Activated CD8-positive, alpha-beta memory T cell treated with anti-CD3 and anti-CD28 coated beads, Interleukin-2, amount 50 U/mL, for 4 hours (primary cell): ENCODE data around the gene LTC4S.
A peak's percentile ranks its signal among the peaks of the same experiment; 100 is the strongest.
"Not testable (repeated sequence)": the region's sequence is repeated elsewhere in the genome, so short reads cannot be mapped to it uniquely, and the experiment has no call there.

ENCODE experiments used
- DNase-seq: peaks from one replicate; pipeline ENCODE4 v3.0.0-alpha.2; 2020

Gene LTC4S

DNA sequence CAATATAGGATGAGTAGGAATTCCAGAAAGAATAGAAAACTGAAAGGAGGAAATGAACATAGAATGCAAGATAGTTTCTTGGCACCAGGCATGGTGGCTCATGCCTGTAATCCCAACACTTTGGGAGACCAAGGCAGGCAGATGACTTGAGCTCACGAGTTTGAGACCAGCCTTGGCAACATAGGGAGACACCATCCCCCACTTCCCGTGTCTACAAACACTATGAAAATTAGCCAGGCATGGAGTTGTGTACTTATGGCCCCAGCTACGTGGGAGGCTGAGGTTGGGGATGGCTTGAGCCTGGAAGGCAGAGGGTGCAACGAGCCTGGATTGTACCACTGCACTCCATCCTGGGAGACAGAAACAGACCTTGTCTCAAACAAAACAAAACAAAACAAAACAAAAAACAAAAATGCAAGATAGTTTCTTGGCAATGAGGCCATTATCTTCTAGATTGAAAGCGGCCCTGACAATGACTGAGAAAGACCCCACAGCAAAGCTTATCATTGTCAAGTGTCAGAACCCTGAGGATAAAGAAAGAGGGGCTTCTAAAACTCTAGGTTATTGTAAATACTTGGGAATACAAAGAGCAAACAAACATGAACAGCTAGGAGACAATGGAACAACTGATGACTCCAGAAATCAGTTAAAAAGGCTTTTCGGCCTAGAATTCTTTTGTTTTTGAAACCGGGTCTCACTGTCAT is 36.1 kb downstream of the LTC4S start:
- DNase-seq, result no peak

DNA sequence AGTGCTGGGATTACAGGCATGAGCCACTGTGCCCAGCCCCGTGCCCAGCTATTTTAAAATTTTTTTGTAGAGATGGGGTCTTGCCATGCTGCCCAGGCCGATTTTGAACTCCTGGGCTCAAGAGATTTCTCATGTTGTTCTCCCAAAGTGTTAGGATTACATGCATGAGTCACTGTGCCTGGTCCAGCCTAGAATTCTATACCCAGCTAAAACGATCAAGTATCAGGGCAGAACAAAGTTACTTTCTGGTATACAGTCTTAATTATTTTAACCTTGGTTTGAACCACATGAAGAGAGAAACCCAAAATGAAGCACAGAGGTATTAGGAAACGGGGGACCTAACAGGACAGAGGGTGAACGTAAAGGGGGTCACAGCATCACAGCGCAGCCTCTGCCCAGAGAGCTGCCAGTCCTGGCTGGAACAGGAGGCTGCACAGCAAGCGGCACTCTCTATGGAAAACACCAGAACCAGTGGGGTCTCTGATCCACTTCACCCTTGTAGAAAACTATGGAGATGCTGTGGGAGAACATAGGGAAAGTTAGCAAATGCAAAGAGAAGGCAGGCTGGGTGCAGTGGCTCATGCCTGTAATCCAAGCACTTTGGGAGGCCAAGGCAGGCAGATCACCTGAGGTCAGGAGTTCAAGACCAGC is 37.2 kb downstream of the LTC4S start:
- no peak for DNase-seq

DNA sequence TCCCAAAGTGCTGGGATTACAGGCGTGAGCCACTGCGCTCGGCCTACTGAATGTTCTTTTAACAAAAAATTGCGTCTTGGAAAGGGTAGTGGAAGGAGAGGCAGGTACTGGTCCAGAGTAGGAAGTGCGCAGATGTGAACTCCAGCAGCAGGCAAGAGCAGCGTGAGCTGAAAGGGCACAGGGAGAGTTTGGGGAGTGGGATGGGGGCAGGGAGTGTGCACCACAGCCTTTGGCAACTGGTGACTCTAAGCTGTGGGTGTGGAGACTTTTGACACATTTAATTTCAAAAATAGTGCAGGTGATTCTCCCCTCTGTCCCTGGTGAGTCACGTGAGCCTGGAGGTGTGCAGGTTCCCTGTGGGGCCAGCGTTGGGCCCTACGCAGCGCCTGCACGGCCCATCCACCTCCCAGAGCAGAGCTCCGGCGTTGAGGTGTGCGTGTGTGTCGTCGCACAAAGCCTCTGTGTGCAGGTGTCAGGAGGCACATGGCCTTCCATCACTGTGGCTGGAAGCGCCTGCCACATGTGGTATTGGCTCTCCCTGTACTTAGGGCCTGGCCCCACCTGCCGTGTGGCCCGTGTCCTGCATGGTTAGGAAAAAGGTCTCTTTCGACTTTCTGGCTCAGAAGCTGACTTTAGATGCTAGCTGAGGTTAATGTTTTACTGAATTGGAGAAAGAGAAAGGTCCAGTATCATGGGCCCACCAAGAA is 38.4 kb downstream of the LTC4S start:
- no peak for DNase-seq

DNA sequence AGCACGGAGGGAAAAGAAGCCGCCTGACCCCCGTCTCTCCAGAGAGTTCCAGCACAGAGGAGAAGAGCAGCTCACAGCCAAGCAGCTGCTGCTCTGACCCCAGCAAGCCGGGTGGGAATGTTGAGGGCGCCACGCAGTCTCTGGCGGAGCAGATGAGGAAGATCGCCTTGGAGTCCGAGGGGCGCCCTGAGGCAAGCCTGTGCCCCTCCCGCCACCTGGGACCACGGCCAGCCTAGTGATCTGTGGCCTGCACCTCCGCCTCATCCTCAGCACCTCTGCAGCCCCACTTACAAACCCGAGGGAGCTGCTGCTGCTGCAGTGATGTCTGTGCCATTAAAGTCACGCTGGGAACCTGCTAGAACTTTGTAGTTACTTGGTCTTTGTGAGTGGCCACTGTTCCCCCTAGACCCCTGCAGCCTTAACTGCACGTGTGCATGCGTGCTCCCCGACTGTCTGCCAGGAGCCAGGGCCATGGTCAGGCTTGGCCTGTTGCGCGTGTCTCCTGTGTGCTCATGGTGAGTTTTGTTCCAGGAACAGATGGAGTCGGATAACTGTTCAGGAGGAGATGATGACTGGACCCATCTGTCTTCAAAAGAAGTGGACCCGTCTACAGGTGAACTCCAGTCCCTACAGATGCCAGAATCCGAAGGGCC is 39.4 kb downstream of the LTC4S start:
- no peak for DNase-seq

DNA sequence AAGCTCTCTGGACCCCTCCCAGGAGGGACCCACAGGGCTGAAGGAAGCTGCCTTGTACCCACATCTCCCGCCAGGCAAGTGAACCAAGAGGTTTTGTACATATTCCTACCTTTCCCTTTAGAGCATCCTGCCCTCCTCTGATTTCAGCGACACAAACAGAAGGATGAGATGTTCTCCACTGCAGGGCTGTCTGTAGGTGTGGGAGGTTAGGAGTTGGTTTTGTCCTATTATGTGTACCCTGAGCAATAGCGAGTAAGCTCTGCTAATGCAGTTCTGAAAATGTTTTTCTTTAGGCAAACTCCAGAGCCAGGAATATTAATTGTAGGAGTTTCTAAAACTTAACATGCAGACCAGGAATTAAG is 39.9 kb downstream of the LTC4S start:
- no peak for DNase-seq

DNA sequence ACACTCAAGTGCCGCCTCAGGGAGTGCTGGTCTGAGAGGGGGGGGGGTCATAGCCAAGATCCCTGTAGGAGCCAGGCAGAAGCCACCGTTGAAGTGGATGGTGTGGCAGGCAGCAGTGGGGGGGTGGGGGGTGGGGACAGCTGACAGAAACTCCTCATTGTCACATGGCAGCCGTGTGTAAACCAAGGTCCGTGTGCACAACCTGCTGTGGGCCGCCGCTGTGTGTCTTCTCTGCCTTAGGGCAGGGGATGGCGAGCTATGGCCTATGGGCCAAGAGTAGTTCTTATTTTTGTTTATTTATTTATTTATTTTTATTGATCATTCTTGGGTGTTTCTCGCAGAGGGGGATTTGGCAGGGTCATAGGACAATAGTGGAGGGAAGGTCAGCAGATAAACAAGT is 40.3 kb downstream of the LTC4S start:
- DNase-seq, result no peak

DNA sequence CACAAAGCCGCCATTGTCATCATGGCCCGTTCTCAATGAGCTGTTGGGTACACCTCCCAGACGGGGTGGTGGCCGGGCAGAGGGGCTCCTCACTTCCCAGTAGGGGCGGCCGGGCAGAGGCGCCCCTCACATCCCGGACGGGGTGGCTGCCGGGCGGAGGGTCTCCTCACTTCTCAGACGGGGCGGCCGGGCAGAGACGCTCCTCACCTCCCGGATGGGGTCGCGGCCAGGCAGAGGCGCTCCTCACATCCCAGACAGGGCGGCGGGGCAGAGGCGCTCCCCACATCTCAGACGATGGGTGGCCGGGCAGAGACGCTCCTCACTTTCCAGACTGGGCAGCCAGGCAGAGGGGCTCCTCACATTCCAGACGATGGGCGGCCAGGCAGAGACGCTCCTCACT is 41.1 kb downstream of the LTC4S start:
- DNase-seq, result not testable (repeated sequence)

DNA sequence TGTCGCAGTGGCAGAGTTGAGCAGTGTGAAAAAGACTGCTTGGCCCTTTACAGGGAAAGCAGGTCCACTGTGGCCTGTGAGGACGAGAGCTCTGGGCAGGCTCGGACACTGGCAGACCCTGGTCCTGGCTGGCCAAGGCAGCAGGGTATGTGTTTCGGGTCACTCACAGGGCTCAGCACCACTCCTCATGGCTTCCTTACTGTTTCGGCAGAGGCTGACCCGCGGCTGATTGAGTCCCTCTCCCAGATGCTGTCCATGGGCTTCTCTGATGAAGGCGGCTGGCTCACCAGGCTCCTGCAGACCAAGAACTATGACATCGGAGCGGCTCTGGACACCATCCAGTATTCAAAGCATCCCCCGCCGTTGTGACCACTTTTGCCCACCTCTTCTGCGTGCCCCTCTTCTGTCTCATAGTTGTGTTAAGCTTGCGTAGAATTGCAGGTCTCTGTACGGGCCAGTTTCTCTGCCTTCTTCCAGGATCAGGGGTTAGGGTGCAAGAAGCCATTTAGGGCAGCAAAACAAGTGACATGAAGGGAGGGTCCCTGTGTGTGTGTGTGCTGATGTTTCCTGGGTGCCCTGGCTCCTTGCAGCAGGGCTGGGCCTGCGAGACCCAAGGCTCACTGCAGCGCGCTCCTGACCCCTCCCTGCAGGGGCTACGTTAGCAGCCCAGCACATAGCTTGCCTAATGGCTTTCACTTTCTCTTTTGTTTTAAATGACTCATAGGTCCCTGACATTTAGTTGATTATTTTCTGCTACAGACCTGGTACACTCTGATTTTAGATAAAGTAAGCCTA is 42.6 kb downstream of the LTC4S start:
- peak; percentile 56 for DNase-seq

DNA sequence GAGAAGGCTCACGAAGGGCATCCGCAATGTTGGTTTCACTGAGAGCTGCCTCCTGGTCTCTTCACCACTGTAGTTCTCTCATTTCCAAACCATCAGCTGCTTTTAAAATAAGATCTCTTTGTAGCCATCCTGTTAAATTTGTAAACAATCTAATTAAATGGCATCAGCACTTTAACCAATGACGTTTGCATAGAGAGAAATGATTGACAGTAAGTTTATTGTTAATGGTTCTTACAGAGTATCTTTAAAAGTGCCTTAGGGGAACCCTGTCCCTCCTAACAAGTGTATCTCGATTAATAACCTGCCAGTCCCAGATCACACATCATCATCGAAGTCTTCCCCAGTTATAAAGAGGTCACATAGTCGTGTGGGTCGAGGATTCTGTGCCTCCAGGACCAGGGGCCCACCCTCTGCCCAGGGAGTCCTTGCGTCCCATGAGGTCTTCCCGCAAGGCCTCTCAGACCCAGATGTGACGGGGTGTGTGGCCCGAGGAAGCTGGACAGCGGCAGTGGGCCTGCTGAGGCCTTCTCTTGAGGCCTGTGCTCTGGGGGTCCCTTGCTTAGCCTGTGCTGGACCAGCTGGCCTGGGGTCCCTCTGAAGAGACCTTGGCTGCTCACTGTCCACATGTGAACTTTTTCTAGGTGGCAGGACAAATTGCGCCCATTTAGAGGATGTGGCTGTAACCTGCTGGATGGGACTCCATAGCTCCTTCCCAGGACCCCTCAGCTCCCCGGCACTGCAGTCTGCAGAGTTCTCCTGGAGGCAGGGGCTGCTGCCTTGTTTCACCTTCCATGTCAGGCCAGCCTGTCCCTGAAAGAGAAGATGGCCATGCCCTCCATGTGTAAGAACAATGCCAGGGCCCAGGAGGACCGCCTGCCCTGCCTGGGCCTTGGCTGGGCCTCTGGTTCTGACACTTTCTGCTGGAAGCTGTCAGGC is 43.6 kb downstream of the LTC4S start:
- no peak for DNase-seq

DNA sequence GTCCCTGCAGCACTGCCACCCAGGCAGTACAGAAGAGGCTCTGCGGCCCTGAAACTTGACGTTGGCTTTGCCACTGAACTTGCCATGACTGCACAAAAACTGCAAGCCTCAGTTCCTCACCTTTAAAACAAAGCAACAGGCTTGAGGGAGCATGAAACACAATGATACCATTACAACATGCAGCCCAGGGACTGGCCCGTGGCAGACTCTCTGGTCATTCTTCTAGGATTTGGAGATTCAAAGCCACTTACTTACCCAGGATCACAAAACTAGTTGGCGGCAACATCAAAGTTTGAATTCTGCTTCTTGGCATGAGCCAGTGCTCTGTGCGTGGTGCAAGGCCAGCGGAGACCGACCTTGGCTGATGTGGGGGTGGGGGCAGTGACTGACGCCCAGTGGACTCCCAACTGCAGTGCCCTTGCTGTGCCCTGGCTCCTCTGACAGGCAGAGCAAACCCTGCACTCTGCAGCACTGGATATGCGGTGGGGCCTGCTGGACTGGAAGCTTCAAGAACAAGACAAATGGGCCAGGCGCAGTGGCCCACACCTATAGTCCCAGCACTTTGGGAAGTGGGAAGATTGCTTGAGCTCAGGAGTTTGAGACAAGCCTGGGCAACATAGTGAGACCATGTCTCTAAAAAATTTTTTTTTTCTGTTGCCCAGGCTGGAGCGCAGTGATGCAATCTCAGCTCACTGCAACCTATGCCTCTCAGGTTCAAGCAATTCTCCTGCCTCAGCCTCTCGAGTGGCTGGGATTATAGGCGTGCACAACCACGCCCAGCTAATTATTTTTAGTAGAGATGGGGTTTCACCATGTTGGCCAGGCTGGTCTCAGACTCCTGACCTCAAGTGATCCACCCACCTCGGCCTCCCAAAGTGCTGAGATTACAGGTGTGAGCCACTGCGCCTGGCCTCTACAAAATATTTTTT is 45.8 kb downstream of the LTC4S start:
- no peak for DNase-seq

DNA sequence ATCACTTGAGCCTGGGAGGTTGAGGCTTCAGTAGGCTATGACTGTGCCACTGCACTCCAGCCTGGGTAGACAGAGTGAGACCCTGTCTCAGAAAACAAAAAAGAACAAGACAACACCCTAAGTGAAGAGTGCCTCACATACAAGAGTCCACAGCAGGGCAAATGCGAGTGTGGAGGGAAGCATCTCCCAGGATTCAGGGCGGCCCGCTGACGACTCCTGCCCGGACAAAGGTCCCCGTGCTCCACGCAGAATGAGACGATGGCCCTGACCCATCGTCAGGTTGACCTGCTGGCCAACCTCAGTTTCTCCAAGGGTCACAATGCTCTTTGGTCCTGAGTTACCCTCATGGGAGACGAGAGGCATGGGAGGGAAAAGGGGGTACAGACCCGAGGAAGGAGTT is 46.5 kb downstream of the LTC4S start:
- DNase-seq, result no peak

DNA sequence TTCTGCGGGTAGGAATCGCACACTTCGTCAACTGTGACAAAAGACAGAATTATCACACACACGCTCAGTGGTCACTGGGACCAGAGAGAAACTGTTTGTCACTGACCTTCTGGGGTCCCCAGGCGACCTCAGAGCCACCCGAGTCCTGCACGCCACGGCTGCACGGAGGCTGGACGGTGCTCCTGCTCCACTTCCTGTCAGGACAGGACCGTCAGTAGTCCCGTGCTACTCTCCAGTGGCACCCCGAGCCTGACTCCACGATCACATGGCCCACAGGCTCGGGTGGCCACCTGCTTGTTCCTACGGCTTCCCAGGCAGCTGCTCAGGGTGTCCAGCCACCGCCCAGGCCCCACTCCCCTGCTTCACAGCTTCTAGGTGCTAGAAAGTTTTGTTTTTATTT is 47.0 kb downstream of the LTC4S start:
- DNase-seq, result no peak

DNA sequence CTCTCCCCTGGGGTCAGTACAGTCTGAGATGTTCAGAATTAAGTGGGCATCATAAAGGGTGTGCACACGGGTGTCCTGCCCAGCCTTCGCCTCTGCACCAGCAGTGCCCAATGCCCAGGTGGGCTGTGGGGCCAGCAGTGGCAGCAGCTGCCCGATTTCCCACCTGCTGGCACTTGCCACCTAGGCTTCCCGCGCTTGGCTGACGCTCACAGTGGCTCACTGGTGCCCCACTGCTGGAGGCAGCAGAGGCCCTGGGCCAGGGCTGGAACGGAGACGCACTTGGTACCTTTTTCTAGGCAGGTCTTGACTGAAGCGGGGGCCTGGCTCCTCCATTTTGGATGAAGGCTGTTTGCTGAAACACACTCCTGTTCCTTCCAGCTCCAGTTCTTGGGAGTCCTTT is 47.8 kb downstream of the LTC4S start:
- no peak for DNase-seq
